ENCODE measurements around the gene ANO1. TPM values are rescaled to one million over a fixed set of nuclear protein-coding genes. Genes with fewer than 3 reads are reported as not detected.

Gene ANO1
- 0.38 TPM for total RNA-seq
- polyA plus RNA-seq, result 1.5 TPM
- long read RNA-seq, donor 1, result 0 reads
- long read RNA-seq, donor 2, result 0 reads
- long read RNA-seq, donor 3, result 0 reads
- long read RNA-seq, donor 4, result 0 reads
- long read RNA-seq, donor 5, result 0 reads
- long read RNA-seq, donor 6, result 0 reads
- long read RNA-seq, donor 7, result 0 reads
- long read RNA-seq, donor 8, result 0 reads
- long read RNA-seq, donor 9, result 0 reads
- long read RNA-seq, donor 10, result 0 reads

- Histone ChIP-seq H3K27ac (ENCODE audit: low read depth in 1 of 2, low read length in 1 of 2) (no peak within 1 kb of the TSS), H3K4me1 (ENCODE audit: control insufficient read depth in 2 of 2, insufficient read depth in 2 of 2, low read length in 2 of 2) (no peaks in the 10 kb centered on the region), H3K9me3 (ENCODE audit: control insufficient read depth in 2 of 2, insufficient read depth in 1 of 2, low read length in 1 of 2) (no peaks in the 10 kb centered on the region), H3K4me3 (ENCODE audit: low read length in 2 of 2) (no peak within 1 kb of the TSS), H3K27me3 (ENCODE audit: control insufficient read depth in 2 of 2, insufficient read depth in 1 of 2, low read length in 1 of 2) (peaks cover 47 to 68% of the 10 kb centered on the region in 2 donors), H3K36me3 (ENCODE audit: control insufficient read depth in 2 of 2, insufficient read depth in 2 of 2, low read length in 1 of 2) (no peaks in the 10 kb centered on the region)
- 3% methylated on average over 87 of the region's 87 CpGs for WGBS
- no peak for DNase-seq (ENCODE audit: low read depth in 6 of 9, low spot score in 9 of 9)
Measured at GRCh38 chr11:70078095-70078780, at the start of gene ANO1. Gene ANO1 (plus strand): TSS chr11:70078317. CDS start chr11:70078607, 290 bp downstream.

GRCh38 chr11:70029115-70029860 is 48.8 kb upstream of the ANO1 start:
- Histone ChIP-seq H3K9me3 (ENCODE audit: control insufficient read depth in 2 of 2, insufficient read depth in 1 of 2, low read length in 1 of 2) (no peaks in the 10 kb centered on the region), H3K36me3 (ENCODE audit: control insufficient read depth in 2 of 2, insufficient read depth in 2 of 2, low read length in 1 of 2) (no peaks in the 10 kb centered on the region), H3K4me1 (ENCODE audit: control insufficient read depth in 2 of 2, insufficient read depth in 2 of 2, low read length in 2 of 2) (no peaks in the 10 kb centered on the region), H3K27ac (ENCODE audit: low read depth in 1 of 2, low read length in 1 of 2) (no peak overlapping the region), H3K4me3 (ENCODE audit: low read length in 2 of 2) (no peak overlapping the region), H3K27me3 (ENCODE audit: control insufficient read depth in 2 of 2, insufficient read depth in 1 of 2, low read length in 1 of 2) (no peaks in the 10 kb centered on the region)
- 75% methylated on average over 14 of the region's 14 CpGs for WGBS
- no peak for DNase-seq (ENCODE audit: low read depth in 6 of 9, low spot score in 9 of 9)

GRCh38 chr11:70029861-70030380 is 48.2 kb upstream of the ANO1 start:
- H3K27ac ChIP-seq (ENCODE audit: low read depth in 1 of 2, low read length in 1 of 2), result no peak overlapping the region
- H3K4me1 ChIP-seq (ENCODE audit: control insufficient read depth in 2 of 2, insufficient read depth in 2 of 2, low read length in 2 of 2), result no peaks in the 10 kb centered on the region
- H3K27me3 ChIP-seq (ENCODE audit: control insufficient read depth in 2 of 2, insufficient read depth in 1 of 2, low read length in 1 of 2), result no peaks in the 10 kb centered on the region
- H3K36me3 ChIP-seq (ENCODE audit: control insufficient read depth in 2 of 2, insufficient read depth in 2 of 2, low read length in 1 of 2), result no peaks in the 10 kb centered on the region
- no peaks in the 10 kb centered on the region for H3K9me3 ChIP-seq (ENCODE audit: control insufficient read depth in 2 of 2, insufficient read depth in 1 of 2, low read length in 1 of 2)
- 95% methylated on average over 9 of the region's 9 CpGs for WGBS
- no peak overlapping the region for H3K4me3 ChIP-seq (ENCODE audit: low read length in 2 of 2)
- DNase-seq (ENCODE audit: low read depth in 6 of 9, low spot score in 9 of 9), result no peak

GRCh38 chr11:70030412-70030811 is 47.7 kb upstream of the ANO1 start:
- no peaks in the 10 kb centered on the region for H3K4me1 ChIP-seq (ENCODE audit: control insufficient read depth in 2 of 2, insufficient read depth in 2 of 2, low read length in 2 of 2)
- H3K9me3 ChIP-seq (ENCODE audit: control insufficient read depth in 2 of 2, insufficient read depth in 1 of 2, low read length in 1 of 2), result no peaks in the 10 kb centered on the region
- H3K27me3 ChIP-seq (ENCODE audit: control insufficient read depth in 2 of 2, insufficient read depth in 1 of 2, low read length in 1 of 2), result no peaks in the 10 kb centered on the region
- H3K27ac ChIP-seq (ENCODE audit: low read depth in 1 of 2, low read length in 1 of 2), result no peak overlapping the region
- no peaks in the 10 kb centered on the region for H3K36me3 ChIP-seq (ENCODE audit: control insufficient read depth in 2 of 2, insufficient read depth in 2 of 2, low read length in 1 of 2)
- 98% methylated on average over 7 of the region's 7 CpGs for WGBS
- H3K4me3 ChIP-seq (ENCODE audit: low read length in 2 of 2), result no peak overlapping the region
- DNase-seq (ENCODE audit: low read depth in 6 of 9, low spot score in 9 of 9), result no peak

GRCh38 chr11:70031631-70032469 is 46.3 kb upstream of the ANO1 start:
- 83% methylated on average over 18 of the region's 18 CpGs for WGBS
- Histone ChIP-seq H3K9me3 (ENCODE audit: control insufficient read depth in 2 of 2, insufficient read depth in 1 of 2, low read length in 1 of 2) (no peaks in the 10 kb centered on the region), H3K36me3 (ENCODE audit: control insufficient read depth in 2 of 2, insufficient read depth in 2 of 2, low read length in 1 of 2) (no peaks in the 10 kb centered on the region), H3K4me3 (ENCODE audit: low read length in 2 of 2) (no peak overlapping the region), H3K4me1 (ENCODE audit: control insufficient read depth in 2 of 2, insufficient read depth in 2 of 2, low read length in 2 of 2) (no peaks in the 10 kb centered on the region), H3K27ac (ENCODE audit: low read depth in 1 of 2, low read length in 1 of 2) (no peak overlapping the region), H3K27me3 (ENCODE audit: control insufficient read depth in 2 of 2, insufficient read depth in 1 of 2, low read length in 1 of 2) (no peaks in the 10 kb centered on the region)
- DNase-seq (ENCODE audit: low read depth in 6 of 9, low spot score in 9 of 9), result no peak

- DNase-seq (ENCODE audit: low read depth in 6 of 9, low spot score in 9 of 9), result no peak
Measured at GRCh38 chr11:70032470-70032795, 45.7 kb upstream of the ANO1 start.

GRCh38 chr11:70032943-70033710 is 45.0 kb upstream of the ANO1 start:
- Histone ChIP-seq H3K27ac (ENCODE audit: low read depth in 1 of 2, low read length in 1 of 2) (no peak overlapping the region), H3K27me3 (ENCODE audit: control insufficient read depth in 2 of 2, insufficient read depth in 1 of 2, low read length in 1 of 2) (no peaks in the 10 kb centered on the region), H3K9me3 (ENCODE audit: control insufficient read depth in 2 of 2, insufficient read depth in 1 of 2, low read length in 1 of 2) (peaks cover 0 to 2% of the 10 kb centered on the region in 2 donors), H3K4me3 (ENCODE audit: low read length in 2 of 2) (no peak overlapping the region), H3K4me1 (ENCODE audit: control insufficient read depth in 2 of 2, insufficient read depth in 2 of 2, low read length in 2 of 2) (no peaks in the 10 kb centered on the region), H3K36me3 (ENCODE audit: control insufficient read depth in 2 of 2, insufficient read depth in 2 of 2, low read length in 1 of 2) (no peaks in the 10 kb centered on the region)
- no peak for DNase-seq (ENCODE audit: low read depth in 6 of 9, low spot score in 9 of 9)
- WGBS, result 93% methylated on average over 19 of the region's 19 CpGs

More at GRCh38 chr11:70032470-70032795, 45.7 kb upstream of the ANO1 start:
- Histone ChIP-seq H3K4me3 (ENCODE audit: low read length in 2 of 2) (no peak overlapping the region), H3K9me3 (ENCODE audit: control insufficient read depth in 2 of 2, insufficient read depth in 1 of 2, low read length in 1 of 2) (peaks cover 0 to 2% of the 10 kb centered on the region in 2 donors), H3K27ac (ENCODE audit: low read depth in 1 of 2, low read length in 1 of 2) (no peak overlapping the region), H3K4me1 (ENCODE audit: control insufficient read depth in 2 of 2, insufficient read depth in 2 of 2, low read length in 2 of 2) (no peaks in the 10 kb centered on the region), H3K27me3 (ENCODE audit: control insufficient read depth in 2 of 2, insufficient read depth in 1 of 2, low read length in 1 of 2) (no peaks in the 10 kb centered on the region), H3K36me3 (ENCODE audit: control insufficient read depth in 2 of 2, insufficient read depth in 2 of 2, low read length in 1 of 2) (no peaks in the 10 kb centered on the region)
- 82% methylated on average over 6 of the region's 6 CpGs for WGBS

GRCh38 chr11:70033711-70034070 is 44.4 kb upstream of the ANO1 start:
- 96% methylated on average over 4 of the region's 4 CpGs for WGBS

More at GRCh38 chr11:70033711-70034070, 44.4 kb upstream of the ANO1 start:
- no peak overlapping the region for H3K4me3 ChIP-seq (ENCODE audit: low read length in 2 of 2)
- no peaks in the 10 kb centered on the region for H3K36me3 ChIP-seq (ENCODE audit: control insufficient read depth in 2 of 2, insufficient read depth in 2 of 2, low read length in 1 of 2)
- no peak overlapping the region for H3K27ac ChIP-seq (ENCODE audit: low read depth in 1 of 2, low read length in 1 of 2)
- no peaks in the 10 kb centered on the region for H3K27me3 ChIP-seq (ENCODE audit: control insufficient read depth in 2 of 2, insufficient read depth in 1 of 2, low read length in 1 of 2)
- H3K4me1 ChIP-seq (ENCODE audit: control insufficient read depth in 2 of 2, insufficient read depth in 2 of 2, low read length in 2 of 2), result no peaks in the 10 kb centered on the region
- H3K9me3 ChIP-seq (ENCODE audit: control insufficient read depth in 2 of 2, insufficient read depth in 1 of 2, low read length in 1 of 2), result peaks cover 2 to 4% of the 10 kb centered on the region in 2 donors
- DNase-seq (ENCODE audit: low read depth in 6 of 9, low spot score in 9 of 9), result no peak
